ENCODE data around the gene SLC5A6.
"Not testable (repeated sequence)": the region's sequence is repeated elsewhere in the genome, so short reads cannot be mapped to it uniquely, and the experiment has no call there.

SLC5A6 gene

GRCh38 chr2:27177441-27178351 is 34.4 kb downstream of the SLC5A6 start:
- no peak for DNase-seq (ENCODE audit: low read depth in 1 of 2, low spot score in 1 of 2)

- not testable (repeated sequence) for DNase-seq (ENCODE audit: low read depth in 1 of 2, low spot score in 1 of 2)
Measured at GRCh38 chr2:27175781-27176180, 36.3 kb downstream of the SLC5A6 start.

GRCh38 chr2:27175330-27175729 is 36.7 kb downstream of the SLC5A6 start:
- DNase-seq (ENCODE audit: low read depth in 1 of 2, low spot score in 1 of 2), result no peak

- no peak for DNase-seq (ENCODE audit: low read depth in 1 of 2, low spot score in 1 of 2)
Measured at GRCh38 chr2:27174638-27175037, 37.4 kb downstream of the SLC5A6 start.

- no peak for DNase-seq (ENCODE audit: low read depth in 1 of 2, low spot score in 1 of 2)
Measured at GRCh38 chr2:27171351-27171848, 40.7 kb downstream of the SLC5A6 start.

GRCh38 chr2:27170581-27171337 is 41.3 kb downstream of the SLC5A6 start:
- no peak for DNase-seq (ENCODE audit: low read depth in 1 of 2, low spot score in 1 of 2)

GRCh38 chr2:27164960-27165763 is 46.9 kb downstream of the SLC5A6 start:
- DNase-seq (ENCODE audit: low read depth in 1 of 2, low spot score in 1 of 2), result no peak

GRCh38 chr2:27162151-27163121 is 49.6 kb downstream of the SLC5A6 start:
- DNase-seq (ENCODE audit: low read depth in 1 of 2, low spot score in 1 of 2), result no peak

GRCh38 chr2:27160191-27160590 is 51.9 kb downstream of the SLC5A6 start:
- no peak for DNase-seq (ENCODE audit: low read depth in 1 of 2, low spot score in 1 of 2)

- DNase-seq (ENCODE audit: low read depth in 1 of 2, low spot score in 1 of 2), result no peak
Measured at GRCh38 chr2:27159271-27159670, 52.8 kb downstream of the SLC5A6 start.

GRCh38 chr2:27158468-27158867 is 53.6 kb downstream of the SLC5A6 start:
- DNase-seq (ENCODE audit: low read depth in 1 of 2, low spot score in 1 of 2), result no peak

- no peak for DNase-seq (ENCODE audit: low read depth in 1 of 2, low spot score in 1 of 2)
Measured at GRCh38 chr2:27155069-27155520, 57.0 kb downstream of the SLC5A6 start.

GRCh38 chr2:27154488-27154887 is 57.6 kb downstream of the SLC5A6 start:
- no peak for DNase-seq (ENCODE audit: low read depth in 1 of 2, low spot score in 1 of 2)

- DNase-seq (ENCODE audit: low read depth in 1 of 2, low spot score in 1 of 2), result no peak
Measured at GRCh38 chr2:27152796-27153464, 59.1 kb downstream of the SLC5A6 start.

- DNase-seq (ENCODE audit: low read depth in 1 of 2, low spot score in 1 of 2), result no peak
Measured at GRCh38 chr2:27152102-27152795, 59.8 kb downstream of the SLC5A6 start.

- DNase-seq (ENCODE audit: low read depth in 1 of 2, low spot score in 1 of 2), result no peak
Measured at GRCh38 chr2:27150639-27151230, 61.3 kb downstream of the SLC5A6 start.
